PC-3 (cell line): Measurements from ENCODE around the gene FBXO15. TPM values are rescaled to one million over a fixed set of nuclear protein-coding genes. Genes with fewer than 3 reads are reported as not detected.

Experiments used
- ATAC-seq: fragments of 200-7000 bp; cut with Tn5 transposase; 2 replicates; pipeline ENCODE4 v1.9.1; 2020; ENCODE audit warnings: mild to moderate bottlenecking, moderate library complexity
- BruUV-seq: library from RNA; stranded (reverse); fragments of 400-500 nt; replicated peaks from 2 replicates; lab custom pipeline; 2021; lab: Mats Ljungman, UMichigan
- CTCF ChIA-PET: fragments of 300-600 bp; sonication (Branson Sonifier 250); formaldehyde crosslinking; loops from one replicate; lab custom pipeline; 2022; ENCODE audit warnings: antibody characterized with exemption; lab: Charles Lee
- POLR2A ChIA-PET: fragments of 300-600 bp; sonication (Branson Sonifier 250); formaldehyde crosslinking; loops from one replicate; lab custom pipeline; 2022; ENCODE audit warnings: antibody characterized with exemption; ENCODE audit not compliant: unreplicated experiment; lab: Charles Lee
- DNase-seq: peaks from one replicate; pipeline ENCODE4 v3.0.0-alpha.2; 2015
- H2AFZ ChIP-seq: fragments of 300-600 bp; sonication (generic); 2 replicates; pipeline ENCODE4 v1.6.0; 2016; ENCODE audit warnings: antibody characterized with exemption, low read length
- H3F3A ChIP-seq: fragments of 300-600 bp; sonication (generic); one replicate; pipeline ENCODE4 v1.6.0; 2017; ENCODE audit warnings: antibody characterized with exemption, low read length, control low read depth, mild to moderate bottlenecking; ENCODE audit not compliant: unreplicated experiment
- H3K27ac ChIP-seq: fragments of 300-600 bp; sonication (generic); 2 replicates; pipeline ENCODE4 v1.5.1; 2016; ENCODE audit warnings: mild to moderate bottlenecking, low read length
- H3K27me3 ChIP-seq: fragments of 300-600 bp; sonication (generic); 2 replicates; pipeline ENCODE4 v1.6.1; 2016; ENCODE audit warnings: low read length, mixed read lengths
- H3K36me3 ChIP-seq: fragments of 300-600 bp; sonication (generic); 2 replicates; pipeline ENCODE4 v1.6.1; 2016; ENCODE audit warnings: low read depth, mixed run types, low read length, mixed read lengths
- H3K4me1 ChIP-seq: fragments of 300-600 bp; sonication (generic); 2 replicates; pipeline ENCODE4 v1.5.1; 2016; ENCODE audit warnings: low read length; ENCODE audit not compliant: insufficient read depth
- H3K4me2 ChIP-seq: fragments of 300-600 bp; sonication (generic); 2 replicates; pipeline ENCODE4 v1.6.0; 2016; ENCODE audit warnings: low read length
- H3K4me3 ChIP-seq: fragments of 300-600 bp; sonication (generic); 2 replicates; pipeline ENCODE4 v1.5.1; 2016; ENCODE audit warnings: mild to moderate bottlenecking, low read length, mixed read lengths
- H3K79me2 ChIP-seq: fragments of 300-600 bp; sonication (generic); 2 replicates; pipeline ENCODE4 v1.6.1; 2017; ENCODE audit warnings: low read length, mixed read lengths
- H3K9ac ChIP-seq: fragments of 300-600 bp; sonication (generic); 2 replicates; pipeline ENCODE4 v1.6.0; 2016; ENCODE audit warnings: mild to moderate bottlenecking, low read length
- H3K9me2 ChIP-seq: fragments of 300-600 bp; sonication (generic); replicated peaks from 2 replicates; pipeline ENCODE4 v1.6.1; 2016; ENCODE audit warnings: mixed run types, low read length, mixed read lengths
- H3K9me3 ChIP-seq: fragments of 300-600 bp; sonication (generic); 2 replicates; pipeline ENCODE4 v1.6.1; 2016; ENCODE audit warnings: low read length, mixed read lengths
- H4K20me1 ChIP-seq: fragments of 300-600 bp; sonication (generic); 2 replicates; pipeline ENCODE4 v1.6.1; 2016; ENCODE audit warnings: low read length, mixed read lengths
- CTCF ChIP-seq: fragments of 300-600 bp; sonication (generic); conservative IDR thresholded peaks from 2 replicates; pipeline ENCODE4 v1.5.1; 2017; ENCODE audit warnings: antibody characterized with exemption, low read depth, mild to moderate bottlenecking, low read length
- EZH2 ChIP-seq: fragments of 300-600 bp; sonication (generic); IDR thresholded peaks from one replicate; pipeline ENCODE4 v1.6.1; 2017; ENCODE audit warnings: antibody characterized with exemption, mild to moderate bottlenecking, low read length; ENCODE audit not compliant: unreplicated experiment
- EZH2phosphoT487 ChIP-seq: fragments of 300-600 bp; sonication (generic); IDR thresholded peaks from 2 replicates; pipeline ENCODE4 v1.6.1; 2018; ENCODE audit warnings: mild to moderate bottlenecking, antibody characterized with exemption, low read length, borderline replicate concordance
- intact Hi-C: fragments of 100-400 bp; cut with micrococcal nuclease; formaldehyde crosslinking; loops from 2 replicates; pipeline ENCODE4 v1.9.0; 2023
- total RNA-seq: library from RNA; depleted of rRNA; stranded (reverse); fragments of >200 nt; gene quantifications from 2 replicates; pipeline ENCODE4 v1.2.3, GENCODE V29; 2014

The FBXO15 gene
- total RNA-seq, 1 experiment from 2014 or later, result 0.87 TPM

- intact Hi-C loops, result no loop called here
- Histone ChIP-seq H3K9me3 (no peaks in the 10 kb centered on the region), H3K4me2 (no peak overlapping the region), H3F3A (no peaks in the 10 kb centered on the region), H2AFZ (no peak overlapping the region), H3K9me2 (no peaks in the 10 kb centered on the region), H3K79me2 (no peaks in the 10 kb centered on the region), H3K4me1 (peaks cover 11% of the 10 kb centered on the region), H3K27ac (no peak overlapping the region), H3K36me3 (no peaks in the 10 kb centered on the region), H3K27me3 (no peaks in the 10 kb centered on the region), H3K9ac (no peak overlapping the region), H3K4me3 (no peak overlapping the region), H4K20me1 (no peaks in the 10 kb centered on the region)
- no TSS peak for BruUV-seq
- DNase-seq, result no peak
- no peak for ATAC-seq
- ChIA-PET POLR2A (interaction anchor here (0.7 kb wide), 1 partner anchor 14 kb away, joined by 3 read pairs; no protein-coding TSS in a partner anchor), CTCF (no interaction called here)
- TF ChIP-seq CTCF (no peak), EZH2phosphoT487 (no peak), EZH2 (no peak)
Observed at GRCh38 chr18:74186661-74187060, 39.0 kb upstream of the FBXO15 start.

- no TSS peak for BruUV-seq
- Histone ChIP-seq H2AFZ (no peak overlapping the region), H3K9ac (no peak overlapping the region), H3K4me2 (no peak overlapping the region), H3K79me2 (no peaks in the 10 kb centered on the region), H4K20me1 (no peaks in the 10 kb centered on the region), H3K4me1 (peaks cover 11% of the 10 kb centered on the region), H3K9me3 (no peaks in the 10 kb centered on the region), H3K27me3 (no peaks in the 10 kb centered on the region), H3K9me2 (no peaks in the 10 kb centered on the region), H3K4me3 (no peak overlapping the region), H3K36me3 (no peaks in the 10 kb centered on the region), H3F3A (no peaks in the 10 kb centered on the region), H3K27ac (no peak overlapping the region)
- CTCF ChIA-PET, result no interaction called here
- POLR2A ChIA-PET, result no interaction called here
- DNase-seq, result no peak
- intact Hi-C loops, result no loop called here
- ATAC-seq, result no peak
- no peak for TF ChIP-seq EZH2
- no peak for TF ChIP-seq EZH2phosphoT487
- no peak for TF ChIP-seq CTCF
Observed at GRCh38 chr18:74185860-74186259, 38.2 kb upstream of the FBXO15 start.

- H3F3A ChIP-seq, result no peaks in the 10 kb centered on the region
- H3K9me3 ChIP-seq, result no peaks in the 10 kb centered on the region
- intact Hi-C loops, result no loop called here
- no TSS peak for BruUV-seq
- ATAC-seq (no peak), DNase-seq (peak; percentile 46)
- POLR2A ChIA-PET, result no interaction called here
- H3K9ac ChIP-seq, result no peak overlapping the region
- H3K36me3 ChIP-seq, result no peaks in the 10 kb centered on the region
- TF ChIP-seq EZH2phosphoT487 (no peak), CTCF (no peak), EZH2 (no peak)
- no peaks in the 10 kb centered on the region for H3K9me2 ChIP-seq
- no peaks in the 10 kb centered on the region for H3K27me3 ChIP-seq
- H3K4me1 ChIP-seq, result peaks cover 11% of the 10 kb centered on the region
- H3K27ac ChIP-seq, result no peak overlapping the region
- no peaks in the 10 kb centered on the region for H3K79me2 ChIP-seq
- H3K4me3 ChIP-seq, result no peak overlapping the region
- H2AFZ ChIP-seq, result no peak overlapping the region
- CTCF ChIA-PET, result interaction anchor here (0.7 kb wide), 1 partner anchor 157 kb away, joined by 4 read pairs; no protein-coding TSS in a partner anchor
- no peaks in the 10 kb centered on the region for H4K20me1 ChIP-seq
- no peak overlapping the region for H3K4me2 ChIP-seq
Observed at GRCh38 chr18:74184875-74185274, 37.2 kb upstream of the FBXO15 start.
